Measurements from ENCODE around the gene HOXD11.

Gene HOXD11

DNA sequence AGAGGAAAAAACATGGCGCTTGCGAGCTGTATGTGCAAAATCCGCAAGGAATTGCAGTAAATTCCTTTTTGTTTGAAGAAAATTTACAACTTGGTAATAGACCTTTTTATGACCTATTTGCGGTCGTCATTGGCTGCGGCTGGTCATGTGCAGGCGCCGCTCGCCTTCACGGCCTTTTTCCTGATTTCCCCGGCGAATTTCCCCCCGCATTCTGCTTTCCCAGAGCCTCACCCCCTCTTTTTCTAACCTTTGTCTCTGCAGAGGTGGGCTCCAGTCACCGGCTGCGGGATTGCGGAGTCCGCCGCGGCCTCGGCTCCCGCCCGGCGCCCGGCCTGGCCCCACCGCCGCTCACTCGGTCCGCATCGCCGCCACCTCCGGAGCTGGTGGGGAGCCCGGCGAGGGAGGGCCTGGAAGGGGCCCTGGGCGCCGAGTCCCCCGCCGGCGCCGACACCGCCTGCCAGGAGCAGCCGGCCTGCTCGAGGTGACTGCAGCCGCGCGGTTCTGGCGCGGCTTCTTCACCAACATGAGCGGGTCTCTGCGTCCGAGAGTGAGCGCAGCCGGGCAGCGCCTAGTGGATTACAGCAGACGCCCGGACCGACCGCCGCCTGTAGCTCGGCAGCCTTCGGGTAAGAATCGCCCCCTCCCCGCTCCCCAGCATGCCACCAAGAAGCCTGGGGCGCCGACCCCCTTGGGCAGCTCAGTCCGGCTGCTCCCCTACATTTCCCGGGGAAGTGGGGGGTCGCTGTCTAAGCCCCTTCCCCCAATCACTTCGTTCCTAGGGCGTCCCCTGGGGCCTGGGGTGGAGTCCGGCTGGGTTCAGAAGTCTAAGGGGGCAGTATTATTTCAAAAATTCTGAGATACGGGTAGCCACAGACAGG lies 29.5 kb downstream of the HOXD11 start:
- no peak for DNase-seq

DNA sequence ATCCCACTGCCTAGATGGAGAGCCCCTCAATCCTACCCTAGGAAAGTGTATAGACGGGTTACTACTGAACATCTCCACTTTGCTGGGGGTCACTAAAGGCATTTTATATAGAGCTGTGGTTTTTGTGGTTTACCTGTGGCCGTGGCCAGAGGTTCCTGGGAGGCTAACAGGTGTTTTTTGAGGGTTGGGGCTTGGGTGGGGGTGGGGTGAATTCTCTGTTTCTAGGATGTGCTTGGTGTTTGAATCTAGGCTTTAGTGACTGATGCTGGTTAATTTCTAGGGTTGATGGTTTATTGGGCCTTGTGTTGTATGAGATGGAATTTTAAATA lies 30.1 kb downstream of the HOXD11 start:
- no peak for DNase-seq

- no peak for DNase-seq
Observed at GRCh38 chr2:176137906-176138305, 30.8 kb downstream of the HOXD11 start.

GRCh38 chr2:176138526-176138922 lies 31.4 kb downstream of the HOXD11 start:
- no peak for DNase-seq

- no peak for DNase-seq
Observed at GRCh38 chr2:176138923-176139660, 32.0 kb downstream of the HOXD11 start.

DNA sequence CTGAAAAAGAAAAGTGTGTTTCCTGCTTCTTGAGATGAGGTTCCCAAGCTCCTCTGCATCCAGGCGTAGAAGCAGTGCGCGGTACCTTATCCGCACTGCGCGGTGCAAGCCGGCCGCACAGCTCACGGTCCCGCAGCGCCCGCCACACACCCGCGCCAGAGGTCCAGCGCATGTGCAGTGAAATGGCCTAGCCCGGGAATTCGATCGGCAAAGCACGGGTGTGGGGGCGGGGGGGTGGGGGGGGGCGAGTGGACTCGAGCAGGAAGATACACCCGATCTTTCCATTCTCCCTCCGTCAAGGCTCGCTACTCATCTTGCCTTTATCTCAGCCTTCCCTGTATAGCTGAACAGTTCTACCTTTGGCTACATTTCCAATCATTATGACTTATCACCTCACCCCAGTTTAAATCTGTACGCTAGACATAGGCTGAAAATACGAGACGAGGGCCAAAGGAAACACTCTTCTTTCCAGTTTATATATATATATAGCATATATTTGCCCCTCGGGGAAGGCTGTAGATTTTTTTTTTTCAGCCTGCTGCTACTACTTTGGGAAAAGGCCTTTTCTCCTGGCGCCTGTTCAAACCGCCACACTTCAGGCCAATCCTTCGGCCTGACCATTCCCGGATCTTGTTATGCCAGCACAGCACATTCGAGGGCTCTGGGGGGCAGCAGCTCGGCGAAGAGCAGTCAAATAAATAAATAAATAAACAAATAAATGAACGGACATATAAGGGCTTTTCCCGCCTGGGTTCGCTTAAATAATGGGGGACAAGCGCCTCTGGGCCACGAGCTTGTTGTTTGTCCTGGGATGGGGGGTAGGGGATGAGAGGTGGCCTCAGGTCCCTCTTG lies 32.8 kb downstream of the HOXD11 start:
- DNase-seq: no peak

DNA sequence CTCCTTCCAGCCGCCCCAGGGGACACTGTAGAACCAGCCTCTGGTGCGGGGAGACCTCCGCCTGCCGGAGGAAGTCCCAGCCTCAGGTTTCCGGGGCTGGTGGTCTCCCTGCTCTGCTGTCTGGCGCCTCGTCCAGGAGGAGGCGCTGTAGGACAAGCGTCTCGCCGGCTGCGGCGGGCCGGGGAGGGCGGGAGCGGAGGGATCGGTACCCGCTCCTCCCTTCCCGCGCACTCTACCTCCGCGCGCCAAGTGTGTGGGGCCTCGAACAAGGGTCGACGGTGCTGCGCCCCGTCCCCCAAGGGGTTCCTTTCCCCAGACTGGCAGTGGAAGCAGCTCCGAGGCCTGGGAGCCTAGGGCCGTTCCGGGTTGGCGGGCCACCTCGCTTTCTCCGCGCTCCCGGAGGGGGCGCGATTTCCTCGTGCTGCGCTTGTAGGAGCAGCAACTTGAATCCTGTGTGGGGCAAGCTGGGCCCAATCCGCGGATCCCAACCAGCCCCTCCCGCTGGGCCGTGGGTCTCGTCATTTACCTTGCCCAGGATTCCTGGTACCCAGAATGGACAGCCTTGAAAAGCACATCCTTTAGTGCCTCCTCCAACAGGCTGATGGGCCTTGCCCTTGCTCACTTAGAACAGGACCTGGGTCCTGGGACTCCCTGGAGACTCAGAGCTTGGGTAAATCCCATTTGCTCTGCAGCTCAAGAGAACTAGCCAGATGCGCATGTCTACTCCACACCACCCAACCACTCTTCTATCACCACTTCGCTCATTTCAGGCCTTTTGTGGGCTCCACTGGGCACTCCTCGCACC lies 33.6 kb downstream of the HOXD11 start:
- peak in 4 of 5 experiments; percentile 27 to 72 (median 51) for DNase-seq

- DNase-seq: no peak
Observed at GRCh38 chr2:176142281-176142680, 35.2 kb downstream of the HOXD11 start.

- no peak for DNase-seq
Observed at GRCh38 chr2:176145085-176145969, 38.2 kb downstream of the HOXD11 start.

DNA sequence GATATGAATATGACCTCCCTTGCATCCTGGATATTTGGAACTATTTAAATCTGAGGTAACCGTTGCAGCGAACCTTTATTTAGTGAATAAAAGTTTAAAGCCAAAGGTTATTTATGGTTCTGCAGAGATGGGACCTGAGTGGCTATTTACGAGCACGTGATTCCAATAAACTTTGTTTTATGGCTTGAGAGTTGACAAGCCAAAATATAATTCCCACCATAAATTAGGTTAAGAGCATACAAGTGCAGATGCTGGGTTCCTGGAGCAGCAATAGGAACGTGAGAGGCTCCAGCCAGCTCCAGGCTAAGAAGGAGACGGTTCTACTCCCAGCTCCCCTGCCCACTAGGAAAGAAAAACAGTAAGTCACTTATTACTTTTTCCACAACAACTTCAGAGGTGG lies 39.0 kb downstream of the HOXD11 start:
- no peak for DNase-seq

DNA sequence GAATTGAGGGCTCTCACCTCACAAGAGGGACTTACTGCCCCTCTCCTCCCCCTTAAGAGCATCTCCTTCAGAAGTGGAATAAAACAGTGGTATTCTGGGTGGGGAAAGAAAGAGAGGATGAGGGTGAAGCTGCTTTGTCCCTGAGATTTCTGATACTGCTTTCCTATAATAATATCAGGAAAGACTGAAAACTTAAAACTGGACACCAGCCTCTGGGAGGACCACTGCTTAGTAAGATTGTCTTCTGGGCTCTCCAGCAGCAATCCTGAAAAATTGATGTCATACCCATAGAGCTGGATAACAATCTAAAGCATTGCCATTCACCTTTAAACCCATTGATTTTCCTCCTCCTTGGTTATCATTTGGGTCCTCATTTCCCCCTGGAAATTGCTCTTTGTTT lies 39.6 kb downstream of the HOXD11 start:
- no peak for DNase-seq

DNA sequence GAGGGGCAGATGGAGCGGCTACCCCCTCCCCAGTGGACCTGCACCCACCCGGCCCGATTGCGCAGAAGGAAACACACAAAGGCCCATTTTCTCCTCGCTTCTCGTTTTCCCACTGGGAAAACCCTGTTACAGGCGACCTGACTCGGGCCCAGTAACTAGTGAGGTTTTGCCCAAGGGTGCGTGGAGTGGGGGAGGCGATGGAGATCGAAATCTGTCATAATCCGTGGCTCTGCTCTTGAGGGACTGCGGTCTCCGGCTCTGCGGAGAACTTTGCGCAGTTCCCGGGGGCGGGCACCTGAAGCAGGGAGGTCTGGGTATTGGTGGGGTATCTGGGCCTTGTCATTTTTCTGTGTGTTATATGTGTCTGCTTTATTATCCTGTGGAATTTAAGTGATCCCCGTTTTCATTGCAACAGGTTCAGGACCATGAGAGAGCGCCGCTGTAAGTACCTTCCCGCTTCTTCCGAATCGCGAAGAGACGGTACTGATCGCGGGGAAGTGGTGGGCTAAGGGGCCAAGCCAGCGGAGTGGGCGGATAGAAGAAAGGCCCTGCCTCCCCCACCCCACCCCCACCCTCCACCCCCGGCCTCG lies 40.2 kb downstream of the HOXD11 start:
- DNase-seq: no peak

- no peak for DNase-seq
Observed at GRCh38 chr2:176147800-176148496, 40.9 kb downstream of the HOXD11 start.

DNA sequence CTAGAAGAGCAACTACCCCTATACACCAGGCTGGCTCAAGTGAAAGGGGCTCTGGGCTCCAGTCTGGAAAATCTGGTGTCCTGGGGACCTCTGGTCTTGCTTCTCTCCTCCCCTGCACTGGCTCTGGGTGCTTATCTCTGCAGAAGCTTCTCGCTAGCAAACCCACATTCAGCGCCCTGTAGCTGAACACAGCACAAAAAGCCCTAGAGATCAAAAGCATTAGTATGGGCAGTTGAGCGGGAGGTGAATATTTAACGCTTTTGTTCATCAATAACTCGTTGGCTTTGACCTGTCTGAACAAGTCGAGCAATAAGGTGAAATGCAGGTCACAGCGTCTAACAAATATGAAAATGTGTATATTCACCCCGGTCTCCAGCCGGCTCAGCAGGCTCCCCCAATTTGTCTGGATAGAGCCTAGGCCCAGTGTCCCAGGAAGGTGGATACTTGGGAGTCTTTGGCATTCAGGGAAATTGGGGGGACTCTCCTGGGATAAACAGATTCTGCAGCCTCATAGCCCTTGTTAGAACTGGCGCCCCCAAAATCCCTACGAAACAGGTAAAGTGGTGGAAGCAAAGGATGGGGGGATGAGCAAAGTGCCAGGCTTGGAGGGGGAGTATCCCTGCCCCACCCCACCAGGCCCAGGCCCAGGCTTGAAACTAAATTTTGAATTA lies 41.8 kb downstream of the HOXD11 start:
- DNase-seq: no peak

DNA sequence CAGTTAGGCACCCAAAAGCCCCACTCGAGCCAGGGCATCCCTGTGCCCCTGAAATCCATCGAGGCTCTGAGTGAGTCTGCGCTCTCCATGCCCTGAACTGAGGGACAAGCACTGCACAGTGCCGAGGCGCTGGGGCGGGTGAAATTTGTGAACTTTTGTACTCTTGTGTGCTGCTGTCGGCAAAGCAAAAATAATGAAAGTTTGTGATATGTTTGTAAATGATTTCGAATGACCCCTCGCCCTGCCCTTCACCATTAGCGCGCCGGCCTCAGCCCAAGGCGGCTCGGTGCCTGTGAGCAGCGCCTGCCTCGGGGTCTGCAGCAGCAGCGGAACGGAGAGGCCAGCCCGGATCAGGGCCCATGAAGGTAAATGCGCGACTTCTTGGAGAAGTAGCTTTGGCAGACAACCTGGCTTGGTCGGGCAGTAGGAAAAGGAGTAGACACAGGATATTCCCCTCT lies 42.4 kb downstream of the HOXD11 start:
- DNase-seq: no peak

DNA sequence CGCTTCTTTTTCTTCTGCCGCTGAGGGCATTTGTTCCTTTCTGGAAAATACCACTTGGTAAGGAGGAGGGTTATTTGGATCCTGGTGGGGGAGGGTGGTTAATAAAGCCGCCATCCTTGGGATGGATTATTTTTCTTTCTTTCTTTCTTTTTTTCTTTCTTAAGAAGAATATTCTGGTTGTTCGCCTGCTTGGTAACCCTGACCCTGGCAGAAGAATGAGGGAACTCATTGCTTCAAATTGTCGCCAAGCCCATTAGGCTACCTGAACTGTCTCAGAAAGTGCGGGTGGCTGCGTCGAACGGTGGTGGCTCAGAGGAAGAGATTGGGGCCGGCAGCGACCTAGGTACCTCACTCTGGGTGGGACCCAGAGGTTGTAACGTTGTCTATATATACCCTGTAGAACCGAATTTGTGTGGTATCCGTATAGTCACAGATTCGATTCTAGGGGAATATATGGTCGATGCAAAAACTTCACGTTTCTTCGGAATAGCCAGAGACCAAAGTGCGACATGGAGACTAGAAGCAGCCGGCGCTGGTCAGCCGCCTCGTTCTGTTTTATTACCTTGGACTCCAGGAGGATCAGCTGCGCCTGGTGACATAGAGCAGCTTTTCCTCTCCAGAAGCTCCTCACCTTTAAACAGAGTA lies 43.0 kb downstream of the HOXD11 start:
- no peak for DNase-seq

DNA sequence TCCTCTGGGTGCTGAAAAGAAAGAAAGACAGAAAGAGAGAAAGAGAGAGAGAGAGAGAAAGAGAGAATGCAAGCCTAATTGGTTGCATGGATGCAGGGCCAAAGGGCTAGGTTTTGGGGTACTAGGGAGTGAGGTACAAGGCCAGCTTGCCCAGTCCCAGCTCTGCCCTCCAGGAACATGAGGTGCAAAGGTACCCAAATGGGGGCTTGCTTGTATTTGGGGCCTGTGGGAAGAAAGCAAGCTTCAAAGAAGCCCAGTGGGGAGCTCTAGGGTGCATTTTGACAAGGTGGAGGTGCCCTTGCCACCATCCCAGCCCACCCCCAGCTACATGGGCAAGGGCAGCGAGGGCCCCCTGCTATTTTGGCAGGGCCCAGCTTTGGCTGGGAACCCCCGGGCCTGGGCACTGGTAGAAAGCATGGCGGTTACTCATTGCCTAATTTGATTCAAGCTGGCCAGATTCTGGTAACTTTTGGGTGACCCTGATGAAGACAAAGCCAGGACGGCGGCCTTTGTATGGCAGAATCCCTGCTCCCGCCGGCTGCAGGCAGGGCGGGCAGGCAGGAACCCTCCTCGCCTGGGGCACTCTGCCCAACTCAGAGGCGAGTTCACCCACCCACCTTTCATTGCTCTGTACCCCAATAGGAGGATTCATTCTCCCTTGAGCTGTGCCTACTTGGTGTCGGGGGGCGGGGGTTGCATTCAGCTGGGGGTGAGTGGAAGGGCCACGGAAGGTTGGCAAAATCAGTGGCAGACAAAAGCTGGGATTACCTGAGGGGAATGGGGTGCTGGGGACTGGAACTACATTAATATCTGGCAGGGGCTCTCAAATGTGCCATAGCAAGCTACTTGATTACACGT lies 43.7 kb downstream of the HOXD11 start:
- DNase-seq: no peak

Measured in T-helper 2 cell (primary cell).